ENCODE data around the gene NTMT2. TPM values are rescaled to one million over a fixed set of nuclear protein-coding genes. Genes with fewer than 3 reads are reported as not detected.

NTMT2 gene
- total and polyA plus RNA-seq, 2 of the 8 experiments (the other 6 are each of a cell fraction or from before 2014, with no cell fraction given): 0.38 TPM; not detected in 1

DNA sequence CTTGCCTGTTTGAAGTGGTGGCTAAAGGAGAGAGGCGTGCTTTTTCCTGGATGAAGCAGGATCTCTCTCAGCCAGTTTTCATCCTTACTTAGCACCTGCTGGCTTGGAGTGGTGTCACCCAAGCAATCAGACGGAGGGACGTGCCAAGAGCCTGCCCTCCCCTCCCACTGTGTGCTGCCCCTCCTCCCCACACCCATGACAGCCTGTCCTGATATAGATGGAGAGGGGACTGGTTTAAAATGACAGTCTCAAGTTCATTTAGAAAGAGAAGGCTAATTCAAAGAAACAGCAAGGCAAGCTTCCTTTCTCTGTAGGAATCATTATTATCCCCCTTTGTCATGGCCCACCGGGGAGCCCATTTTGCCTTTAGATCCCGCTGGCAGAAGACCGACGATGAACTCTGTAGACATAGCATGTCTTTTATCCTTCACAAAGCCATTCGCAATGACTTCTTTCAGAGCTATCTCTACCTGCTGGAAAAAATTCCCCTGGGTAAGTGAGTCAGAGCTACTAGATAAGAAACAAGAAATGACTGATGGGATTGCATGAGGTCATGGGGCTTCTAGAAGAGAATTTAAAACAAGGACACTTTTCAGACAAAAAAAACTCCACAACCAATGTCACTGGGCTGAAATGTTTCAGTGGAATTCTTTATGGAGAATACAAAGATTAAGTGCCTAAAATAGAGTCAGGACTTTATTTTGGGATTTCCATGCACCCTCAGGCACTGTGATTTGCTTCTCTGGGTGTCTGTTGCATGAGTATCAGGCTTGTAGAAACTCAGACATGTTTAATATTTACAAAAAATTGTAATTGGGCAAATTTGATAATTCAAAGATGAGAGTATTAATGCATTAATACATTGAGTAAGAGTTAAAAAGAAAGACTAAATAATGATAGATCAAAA lies at the start of gene NTMT2 (continued):
- no peak for TF ChIP-seq RNF2 (IDR thresholded peaks at IDR 0.05; ENCODE audit: borderline replicate concordance, low read depth, low read length, missing control alignments, poor library complexity, severe bottlenecking)
- no peak for TF ChIP-seq SRF (IDR thresholded peaks at IDR 0.05; ENCODE audit: low read depth, low read length)
- TF ChIP-seq EP300 (IDR thresholded peaks at IDR 0.05; ENCODE audit: borderline replicate concordance in 1 of 2, low read depth in 2 of 2, low read length in 2 of 2): peak in 1 of 2 experiments; percentile 87; a peak in 1 of 3 replicates
- TF ChIP-seq, protein P1, sequence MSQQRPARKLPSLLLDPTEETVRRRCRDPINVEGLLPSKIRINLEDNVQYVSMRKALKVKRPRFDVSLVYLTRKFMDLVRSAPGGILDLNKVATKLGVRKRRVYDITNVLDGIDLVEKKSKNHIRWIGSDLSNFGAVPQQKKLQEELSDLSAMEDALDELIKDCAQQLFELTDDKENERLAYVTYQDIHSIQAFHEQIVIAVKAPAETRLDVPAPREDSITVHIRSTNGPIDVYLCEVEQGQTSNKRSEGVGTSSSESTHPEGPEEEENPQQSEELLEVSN (IDR thresholded peaks at IDR 0.05): no peak
- no peak for TF ChIP-seq ASH2L (IDR thresholded peaks at IDR 0.05; ENCODE audit: low read length)
- peak; percentile 59; the same call in 1 of the 2 replicates for TF ChIP-seq SP1 (IDR thresholded peaks at IDR 0.05; ENCODE audit: low read depth, low read length)
- no peak for TF ChIP-seq ZNF274 (IDR thresholded peaks at IDR 0.05; ENCODE audit: borderline replicate concordance, extremely low read depth, low read length)
- TF ChIP-seq SP4 (IDR thresholded peaks at IDR 0.05; ENCODE audit: low read length): no peak
- TF ChIP-seq YY1 (IDR thresholded peaks at IDR 0.05; ENCODE audit: low read depth, low read length): no peak
- no peak for TF ChIP-seq POLR2AphosphoS5 (IDR thresholded peaks at IDR 0.05; ENCODE audit: low read depth, low read length)
- no peak for TF ChIP-seq KDM4A (IDR thresholded peaks at IDR 0.05; ENCODE audit: low read depth, low read length, severe bottlenecking)
- no peak for TF ChIP-seq CBX5 (IDR thresholded peaks at IDR 0.05; ENCODE audit: low read depth, low read length)
- no peak; the same call in 1 of the 2 replicates for TF ChIP-seq CREB1 (IDR thresholded peaks at IDR 0.05)
- TF ChIP-seq TCF12 (IDR thresholded peaks at IDR 0.05; ENCODE audit: low read depth, low read length): no peak
- no peak for TF ChIP-seq SAP30 (IDR thresholded peaks at IDR 0.05; ENCODE audit: insufficient read depth, insufficient replicate concordance, low read length)
- TF ChIP-seq, protein P2, sequence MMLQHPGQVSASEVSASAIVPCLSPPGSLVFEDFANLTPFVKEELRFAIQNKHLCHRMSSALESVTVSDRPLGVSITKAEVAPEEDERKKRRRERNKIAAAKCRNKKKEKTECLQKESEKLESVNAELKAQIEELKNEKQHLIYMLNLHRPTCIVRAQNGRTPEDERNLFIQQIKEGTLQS (IDR thresholded peaks at IDR 0.05; ENCODE audit: insufficient read depth, low read depth, low read length): no peak
- TF ChIP-seq JUND (IDR thresholded peaks at IDR 0.05; ENCODE audit: low read length): peak; percentile 88
- TF ChIP-seq SIN3A (conservative IDR thresholded peaks at IDR 0.05 in 1 of 2, IDR thresholded peaks at IDR 0.05 in 1 of 2; ENCODE audit: low read depth in 1 of 2, low read length in 2 of 2): no peak
- TF ChIP-seq BACH1 (IDR thresholded peaks at IDR 0.05; ENCODE audit: low read length): no peak
- TF ChIP-seq HDAC6 (IDR thresholded peaks at IDR 0.05; ENCODE audit: low read depth, low read length): no peak
- 0 out of 2 replicates have a peak, but pooled peaks have one; percentile 31 for TF ChIP-seq CHD2 (IDR thresholded peaks at IDR 0.05; ENCODE audit: low read length)
- TF ChIP-seq RXRA (IDR thresholded peaks at IDR 0.05; ENCODE audit: insufficient read depth, low read depth, low read length): peak; percentile 99
- TF ChIP-seq POU5F1 (IDR thresholded peaks at IDR 0.05; ENCODE audit: low read depth, low read length): no peak
